Measurements from ENCODE around the gene WDR73. TPM values are rescaled to one million over a fixed set of nuclear protein-coding genes. Genes with fewer than 3 reads are reported as not detected.
A peak's percentile ranks its signal among the peaks of the same experiment; 100 is the strongest.

The WDR73 gene
- total RNA-seq, 1 experiment from 2014 or later: 53.1 TPM

- no peak for DNase-seq
- BruUV-seq (replicated peaks): no TSS peak
- no peak overlapping the region for H3K4me3 Mint-ChIP-seq (ENCODE audit: low read depth, unreplicated experiment)
- peaks cover 26% of the 10 kb centered on the region for H3K4me1 Mint-ChIP-seq (ENCODE audit: low read depth, unreplicated experiment)
- H3K27ac Mint-ChIP-seq (ENCODE audit: unreplicated experiment): no peak overlapping the region
- no peaks in the 10 kb centered on the region for H3K9me3 Mint-ChIP-seq (ENCODE audit: low read depth, unreplicated experiment)
- intact Hi-C loops (cut with micrococcal nuclease; ENCODE audit: unreplicated experiment): loop anchor here (5.0 kb wide), 3 partner anchors 57 to 267 kb away; partner anchors contain the start of gene SEC11A
- CTCF ChIA-PET: interaction anchor here (0.6 to 1.1 kb wide), 2 partner anchors 47 to 252 kb away, joined by 3 to 5 read pairs; no protein-coding TSS in a partner anchor
- no peaks in the 10 kb centered on the region for H3K27me3 Mint-ChIP-seq (ENCODE audit: unreplicated experiment)
- no peak for TF ChIP-seq CTCF (IDR thresholded peaks at IDR 0.05; ENCODE audit: unreplicated experiment)
- peaks cover 75% of the 10 kb centered on the region for H3K36me3 Mint-ChIP-seq (ENCODE audit: insufficient read depth, unreplicated experiment)
Measured at GRCh38 chr15:84659904-84660781, 6.1 kb upstream of the WDR73 start.

- Mint-ChIP-seq H3K27ac (ENCODE audit: unreplicated experiment) (peak overlapping the region; percentile 71), H3K27me3 (ENCODE audit: unreplicated experiment) (no peaks in the 10 kb centered on the region), H3K4me3 (ENCODE audit: low read depth, unreplicated experiment) (peak overlapping the region; percentile 74), H3K9me3 (ENCODE audit: low read depth, unreplicated experiment) (no peaks in the 10 kb centered on the region), H3K36me3 (ENCODE audit: insufficient read depth, unreplicated experiment) (peaks cover 75% of the 10 kb centered on the region), H3K4me1 (ENCODE audit: low read depth, unreplicated experiment) (peaks cover 32% of the 10 kb centered on the region)
- TF ChIP-seq CTCF (IDR thresholded peaks at IDR 0.05; ENCODE audit: unreplicated experiment): no peak
- intact Hi-C loops (cut with micrococcal nuclease; ENCODE audit: unreplicated experiment): loop anchor here (5.0 kb wide), 3 partner anchors 58 to 268 kb away; partner anchors contain the start of gene SEC11A
- BruUV-seq (replicated peaks): no TSS peak
- CTCF ChIA-PET: interaction anchor here (0.8 to 1.3 kb wide), 2 partner anchors 88 to 271 kb away, joined by 3 to 6 read pairs; no protein-coding TSS in a partner anchor
- no peak for DNase-seq
Measured at GRCh38 chr15:84658788-84659411, 4.8 kb upstream of the WDR73 start.

GRCh38 chr15:84658080-84658787 lies 4.2 kb upstream of the WDR73 start, which contains the start of gene NMB:
Gene NMB, minus strand, starts transcription at chr15:84658199. Its CDS starts 47 bp downstream, at chr15:84658152.
- Mint-ChIP-seq H3K27ac (ENCODE audit: unreplicated experiment) (peak within 1 kb of the TSS; percentile 71), H3K27me3 (ENCODE audit: unreplicated experiment) (no peaks in the 10 kb centered on the region), H3K4me3 (ENCODE audit: low read depth, unreplicated experiment) (peak within 1 kb of the TSS; percentile 74), H3K9me3 (ENCODE audit: low read depth, unreplicated experiment) (no peaks in the 10 kb centered on the region), H3K4me1 (ENCODE audit: low read depth, unreplicated experiment) (peaks cover 32% of the 10 kb centered on the region), H3K36me3 (ENCODE audit: insufficient read depth, unreplicated experiment) (peaks cover 82% of the 10 kb centered on the region)
- BruUV-seq (replicated peaks): no TSS peak
- TF ChIP-seq CTCF (IDR thresholded peaks at IDR 0.05; ENCODE audit: unreplicated experiment): peak; percentile 87
- intact Hi-C loops (cut with micrococcal nuclease; ENCODE audit: unreplicated experiment): loop anchor here (5.0 kb wide), 3 partner anchors 59 to 269 kb away; partner anchors contain the start of gene SEC11A
- peak; percentile 95 for DNase-seq
- CTCF ChIA-PET: interaction anchor here (0.6 to 1.3 kb wide), 5 partner anchors 88 to 277 kb away, joined by 3 to 6 read pairs (median 6); no protein-coding TSS in a partner anchor

- peaks cover 32% of the 10 kb centered on the region for H3K4me1 Mint-ChIP-seq (ENCODE audit: low read depth, unreplicated experiment)
- intact Hi-C loops (cut with micrococcal nuclease; ENCODE audit: unreplicated experiment): loop anchor here (5.0 kb wide), 3 partner anchors 60 to 270 kb away; partner anchors contain the start of gene SEC11A
- no TSS peak for BruUV-seq (replicated peaks)
- H3K9me3 Mint-ChIP-seq (ENCODE audit: low read depth, unreplicated experiment): no peaks in the 10 kb centered on the region
- no peaks in the 10 kb centered on the region for H3K27me3 Mint-ChIP-seq (ENCODE audit: unreplicated experiment)
- peaks cover 85% of the 10 kb centered on the region for H3K36me3 Mint-ChIP-seq (ENCODE audit: insufficient read depth, unreplicated experiment)
- H3K27ac Mint-ChIP-seq (ENCODE audit: unreplicated experiment): no peak overlapping the region
- DNase-seq: no peak
- no peak for TF ChIP-seq CTCF (IDR thresholded peaks at IDR 0.05; ENCODE audit: unreplicated experiment)
- peak overlapping the region; percentile 74 for H3K4me3 Mint-ChIP-seq (ENCODE audit: low read depth, unreplicated experiment)
- CTCF ChIA-PET: interaction anchor here (0.9 kb wide), 1 partner anchor 278 kb away, joined by 3 read pairs; no protein-coding TSS in a partner anchor
Measured at GRCh38 chr15:84657748-84658079, 3.6 kb upstream of the WDR73 start.

Data from Calu3 (cell line).